NB4 (cell line): Measurements from ENCODE around the gene TGFBR2.

Experiments used
- DNase-seq: peaks from one replicate; pipeline ENCODE4 v3.0.0; 2010; ENCODE audit warnings: low read depth
- H3K4me3 ChIP-seq: one replicate; pipeline ENCODE4 v1.5.1; 2011; ENCODE audit warnings: mild to moderate bottlenecking, low read depth, low read length, moderate library complexity
- MAX ChIP-seq: IDR thresholded peaks from 2 replicates; pipeline ENCODE4 v1.6.1; 2011; ENCODE audit warnings: low read depth, low read length
- MYC ChIP-seq: IDR thresholded peaks from 2 replicates; pipeline ENCODE4 v1.6.1; 2011; ENCODE audit warnings: low read depth, low read length
- POLR2A ChIP-seq: IDR thresholded peaks from 2 replicates; pipeline ENCODE4 v1.6.1; 2011; ENCODE audit warnings: mild to moderate bottlenecking; ENCODE audit not compliant: insufficient read length; ENCODE audit errors: extremely low read depth
- TF ChIP-seq, protein P1 (sequence below): IDR thresholded peaks from one replicate; pipeline ENCODE4 v1.5.1; 2012; ENCODE audit warnings: low read depth, low read length

Gene TGFBR2

GRCh38 chr3:30606301-30607031 is at the start of gene TGFBR2:
Gene TGFBR2 (plus strand): TSS chr3:30606601. CDS start chr3:30606884, 283 bp downstream.
- peak; percentile 79 for TF ChIP-seq MAX
- TF ChIP-seq POLR2A, result peak; percentile 52
- TF ChIP-seq, protein P1, sequence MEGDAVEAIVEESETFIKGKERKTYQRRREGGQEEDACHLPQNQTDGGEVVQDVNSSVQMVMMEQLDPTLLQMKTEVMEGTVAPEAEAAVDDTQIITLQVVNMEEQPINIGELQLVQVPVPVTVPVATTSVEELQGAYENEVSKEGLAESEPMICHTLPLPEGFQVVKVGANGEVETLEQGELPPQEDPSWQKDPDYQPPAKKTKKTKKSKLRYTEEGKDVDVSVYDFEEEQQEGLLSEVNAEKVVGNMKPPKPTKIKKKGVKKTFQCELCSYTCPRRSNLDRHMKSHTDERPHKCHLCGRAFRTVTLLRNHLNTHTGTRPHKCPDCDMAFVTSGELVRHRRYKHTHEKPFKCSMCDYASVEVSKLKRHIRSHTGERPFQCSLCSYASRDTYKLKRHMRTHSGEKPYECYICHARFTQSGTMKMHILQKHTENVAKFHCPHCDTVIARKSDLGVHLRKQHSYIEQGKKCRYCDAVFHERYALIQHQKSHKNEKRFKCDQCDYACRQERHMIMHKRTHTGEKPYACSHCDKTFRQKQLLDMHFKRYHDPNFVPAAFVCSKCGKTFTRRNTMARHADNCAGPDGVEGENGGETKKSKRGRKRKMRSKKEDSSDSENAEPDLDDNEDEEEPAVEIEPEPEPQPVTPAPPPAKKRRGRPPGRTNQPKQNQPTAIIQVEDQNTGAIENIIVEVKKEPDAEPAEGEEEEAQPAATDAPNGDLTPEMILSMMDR, result no peak
- TF ChIP-seq MYC, result peak; percentile 70; the same call in 1 of the 2 replicates
- peak within 1 kb of the TSS; percentile 98 for H3K4me3 ChIP-seq
- peak; percentile 98 for DNase-seq

GRCh38 chr3:30557746-30558303 is 48.6 kb upstream of the TGFBR2 start:
- DNase-seq, result no peak
- TF ChIP-seq, protein P1, result no peak
- TF ChIP-seq POLR2A (no peak), MYC (no peak), MAX (no peak)
- no peak overlapping the region for H3K4me3 ChIP-seq

DNA sequence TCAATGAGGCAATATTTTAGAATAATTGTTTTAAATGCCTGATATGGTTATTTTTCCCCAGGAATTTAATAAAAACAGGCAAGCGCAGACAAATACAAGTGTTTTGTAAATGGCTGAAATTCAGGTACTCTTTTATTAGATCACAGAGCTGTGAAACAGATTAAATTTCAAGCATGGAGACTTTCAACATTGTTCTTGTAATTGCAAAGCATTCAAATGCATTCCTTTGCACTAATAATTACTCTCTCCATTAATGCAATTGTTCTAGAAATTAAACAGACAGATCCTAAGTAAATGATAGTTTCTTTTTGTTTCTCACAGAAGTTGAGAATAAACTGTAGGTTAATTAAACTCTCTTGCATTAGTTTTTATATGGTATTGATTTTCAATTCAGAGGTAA is 42.4 kb upstream of the TGFBR2 start:
- no peak for DNase-seq
- H3K4me3 ChIP-seq, result no peak overlapping the region
- TF ChIP-seq, protein P1, result no peak
- TF ChIP-seq MAX, result no peak
- no peak for TF ChIP-seq POLR2A
- no peak for TF ChIP-seq MYC

GRCh38 chr3:30567139-30567753 is 39.2 kb upstream of the TGFBR2 start:
- H3K4me3 ChIP-seq, result no peak overlapping the region
- DNase-seq, result no peak
- TF ChIP-seq, protein P1, result no peak
- TF ChIP-seq POLR2A (no peak), MYC (no peak), MAX (no peak)

- no peak for TF ChIP-seq MAX
- no peak for TF ChIP-seq POLR2A
- TF ChIP-seq, protein P1, result no peak
- TF ChIP-seq MYC, result no peak
- no peak for DNase-seq
- H3K4me3 ChIP-seq, result no peak overlapping the region
Observed at GRCh38 chr3:30576946-30577345, 29.5 kb upstream of the TGFBR2 start.
